Lower lobe of right lung (tissue), 2 donors: Measurements from ENCODE around the gene PPP1R3C. TPM values are rescaled to one million over a fixed set of nuclear protein-coding genes. Genes with fewer than 3 reads are reported as not detected.

ENCODE experiments used
- ATAC-seq, 2 donors: fragments of 200-7000 bp; cut with Tn5 transposase; one replicate each; pipeline ENCODE4 v1.9.1; 2020 to 2022; ENCODE audit warnings: mild to moderate bottlenecking in 2 of 2, moderate library complexity in 2 of 2
- DNase-seq: peaks from one replicate; pipeline ENCODE4 v3.0.0-alpha.2; 2020
- H3K27ac ChIP-seq: fragments of 200-600 bp; one replicate; pipeline ENCODE4 v1.8.0; 2022
- H3K27me3 ChIP-seq: fragments of 200-600 bp; one replicate; pipeline ENCODE4 v1.8.0; 2022; ENCODE audit warnings: low read depth
- H3K36me3 ChIP-seq: fragments of 200-600 bp; one replicate; pipeline ENCODE4 v1.8.0; 2022; ENCODE audit warnings: mild to moderate bottlenecking
- H3K4me1 ChIP-seq: fragments of 200-600 bp; one replicate; pipeline ENCODE4 v1.8.0; 2022
- H3K4me3 ChIP-seq: fragments of 200-600 bp; one replicate; pipeline ENCODE4 v1.8.0; 2022; ENCODE audit warnings: mild to moderate bottlenecking
- H3K9me3 ChIP-seq: fragments of 200-600 bp; one replicate; pipeline ENCODE4 v1.8.0; 2022
- intact Hi-C: fragments of 100-400 bp; cut with DNase I; formaldehyde crosslinking; loops from one replicate; pipeline ENCODE4 v1.11.0; 2022
- long read RNA-seq: library from polyadenylated mRNA; unstranded; transcript quantifications from one replicate; pipeline ENCODE4 v2.0.0, GENCODE V29; 2021
- total RNA-seq: library from RNA; stranded (reverse); fragmentation: NEBNext Ultra II Directional; extraction: Animal tissue kit (Norgen Biotek cat#: 25700); gene quantifications from one replicate; pipeline ENCODE4 v1.2.1, GENCODE V29; 2021
- TF ChIP-seq, protein P1 (sequence below): fragments of 200-600 bp; IDR thresholded peaks from one replicate; pipeline ENCODE4 v1.8.0; 2022; ENCODE audit warnings: antibody characterized with exemption, mild to moderate bottlenecking
- donor health status: DM: no; HTN: yes; CAD: no; lungs with severe emphysema.

The PPP1R3C gene
- total RNA-seq = 10.8 TPM
- long read RNA-seq, transcript PPP1R3C-201 (2 exons, 2,524 nt) = major isoform, 13 of 20 reads
- long read RNA-seq, partial matches to known transcripts = 7 of 20 reads
- long read RNA-seq, other reads (novel, unspliced or antisense) = 0 of 20 reads

DNA sequence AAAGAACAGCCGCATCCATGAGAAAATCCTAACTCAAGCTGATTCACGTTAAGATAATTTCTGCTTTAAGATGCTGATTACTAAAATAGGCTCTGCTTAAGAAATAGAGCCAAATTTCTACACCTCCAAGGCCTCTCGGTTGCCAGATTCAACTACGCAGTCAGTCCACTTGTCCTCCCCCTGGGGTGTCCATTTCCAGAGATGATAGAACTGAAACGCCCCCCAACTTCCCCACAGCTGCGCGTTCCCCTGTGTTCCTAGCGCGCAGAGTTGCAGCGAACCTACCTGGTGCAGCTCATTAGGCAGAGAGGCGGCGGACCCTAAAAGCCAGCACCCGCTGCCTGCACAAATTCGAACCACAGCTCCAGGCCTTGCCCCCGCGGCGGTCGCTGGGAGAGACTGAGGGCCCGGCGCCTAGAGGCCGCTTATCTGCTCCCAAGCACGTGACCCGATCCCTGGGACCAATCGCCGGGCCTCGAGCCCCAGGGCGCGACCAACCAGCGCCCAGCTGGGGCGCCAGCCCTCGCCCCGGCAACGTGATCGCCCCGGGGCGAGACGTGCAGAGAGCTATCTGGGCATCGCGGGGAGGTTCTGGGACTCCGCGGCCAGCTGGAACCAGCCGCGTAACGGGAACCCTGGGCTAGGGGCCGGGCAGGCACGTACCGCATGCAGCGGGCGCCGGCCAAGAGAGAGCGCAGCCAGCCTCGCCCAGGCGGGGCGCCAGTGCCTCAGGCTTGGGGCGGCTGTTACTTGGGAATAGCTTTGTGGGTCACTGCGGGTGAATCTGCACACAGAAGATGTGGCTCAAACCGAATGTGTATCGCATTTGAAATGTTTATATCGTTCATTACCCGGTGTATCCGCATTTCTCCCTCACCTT lies at the start of gene PPP1R3C:
Gene PPP1R3C, minus strand, starts transcription at position 401 of the 880 bp plus-strand sequence. Its CDS starts 102 bp downstream, at position 299.
- H3K27ac ChIP-seq = peak within 1 kb of the TSS; percentile 58
- no peaks in the 10 kb centered on the region for H3K9me3 ChIP-seq
- H3K27me3 ChIP-seq = peaks cover 9% of the 10 kb centered on the region
- ATAC-seq (peak; percentile 97), DNase-seq (peak; percentile 84)
- TF ChIP-seq, protein P1, sequence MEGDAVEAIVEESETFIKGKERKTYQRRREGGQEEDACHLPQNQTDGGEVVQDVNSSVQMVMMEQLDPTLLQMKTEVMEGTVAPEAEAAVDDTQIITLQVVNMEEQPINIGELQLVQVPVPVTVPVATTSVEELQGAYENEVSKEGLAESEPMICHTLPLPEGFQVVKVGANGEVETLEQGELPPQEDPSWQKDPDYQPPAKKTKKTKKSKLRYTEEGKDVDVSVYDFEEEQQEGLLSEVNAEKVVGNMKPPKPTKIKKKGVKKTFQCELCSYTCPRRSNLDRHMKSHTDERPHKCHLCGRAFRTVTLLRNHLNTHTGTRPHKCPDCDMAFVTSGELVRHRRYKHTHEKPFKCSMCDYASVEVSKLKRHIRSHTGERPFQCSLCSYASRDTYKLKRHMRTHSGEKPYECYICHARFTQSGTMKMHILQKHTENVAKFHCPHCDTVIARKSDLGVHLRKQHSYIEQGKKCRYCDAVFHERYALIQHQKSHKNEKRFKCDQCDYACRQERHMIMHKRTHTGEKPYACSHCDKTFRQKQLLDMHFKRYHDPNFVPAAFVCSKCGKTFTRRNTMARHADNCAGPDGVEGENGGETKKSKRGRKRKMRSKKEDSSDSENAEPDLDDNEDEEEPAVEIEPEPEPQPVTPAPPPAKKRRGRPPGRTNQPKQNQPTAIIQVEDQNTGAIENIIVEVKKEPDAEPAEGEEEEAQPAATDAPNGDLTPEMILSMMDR = peak; percentile 38
- H3K36me3 ChIP-seq = peaks cover 9% of the 10 kb centered on the region
- peaks cover 18% of the 10 kb centered on the region for H3K4me1 ChIP-seq
- H3K4me3 ChIP-seq = peak within 1 kb of the TSS; percentile 62
- intact Hi-C loops = loop anchor here (10.0 kb wide), 1 partner anchor 118 kb away; no protein-coding TSS in a partner anchor

DNA sequence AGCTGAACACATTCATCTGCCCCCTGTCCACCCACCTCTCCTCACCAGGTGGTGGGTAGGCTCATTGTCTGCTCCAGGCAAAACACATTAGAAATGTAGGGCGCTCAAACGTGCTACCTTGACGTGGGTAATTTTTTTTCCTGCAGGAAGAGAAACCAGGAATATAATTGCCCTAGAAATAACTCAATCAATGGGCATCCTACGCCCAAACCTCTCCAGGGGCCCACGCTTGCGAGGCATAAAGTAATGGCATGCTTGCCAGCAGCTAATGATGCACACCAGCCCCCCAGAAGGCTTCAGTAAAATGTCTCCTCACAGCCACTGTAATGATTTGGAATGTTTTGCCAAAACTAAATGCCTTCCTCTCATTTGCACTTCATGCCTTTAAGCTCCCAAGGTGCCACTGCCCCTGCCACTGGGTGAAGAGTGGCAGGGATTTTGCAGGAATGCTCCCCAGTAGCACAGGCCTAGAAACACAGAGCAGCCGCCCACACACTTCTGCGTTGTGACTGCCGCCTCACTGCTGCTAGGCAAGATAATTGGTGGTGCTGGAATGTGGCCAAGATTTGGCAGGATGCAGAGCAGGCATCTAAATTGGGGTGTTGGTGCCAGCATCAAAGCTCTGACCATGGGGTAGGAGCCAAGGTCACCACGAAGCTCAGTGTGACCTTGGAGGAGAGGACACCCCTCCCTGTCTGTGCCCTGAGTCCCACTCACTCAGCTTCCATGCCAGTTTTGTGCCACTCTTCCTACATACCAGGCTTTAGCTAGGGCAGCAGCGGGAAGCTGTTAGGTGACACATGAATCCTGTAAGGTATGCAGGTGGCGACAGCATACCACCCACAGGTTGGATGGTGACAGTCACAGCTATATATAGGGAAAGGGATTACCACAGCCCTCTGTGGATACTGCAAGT lies 48.7 kb upstream of the PPP1R3C start:
- DNase-seq (no peak), ATAC-seq (no peak)
- Histone ChIP-seq H3K36me3 (no peaks in the 10 kb centered on the region), H3K4me1 (no peaks in the 10 kb centered on the region), H3K27ac (no peak overlapping the region), H3K27me3 (no peaks in the 10 kb centered on the region), H3K9me3 (no peaks in the 10 kb centered on the region), H3K4me3 (no peak overlapping the region)
- intact Hi-C loops = no loop called here
- TF ChIP-seq, protein P1 = no peak

DNA sequence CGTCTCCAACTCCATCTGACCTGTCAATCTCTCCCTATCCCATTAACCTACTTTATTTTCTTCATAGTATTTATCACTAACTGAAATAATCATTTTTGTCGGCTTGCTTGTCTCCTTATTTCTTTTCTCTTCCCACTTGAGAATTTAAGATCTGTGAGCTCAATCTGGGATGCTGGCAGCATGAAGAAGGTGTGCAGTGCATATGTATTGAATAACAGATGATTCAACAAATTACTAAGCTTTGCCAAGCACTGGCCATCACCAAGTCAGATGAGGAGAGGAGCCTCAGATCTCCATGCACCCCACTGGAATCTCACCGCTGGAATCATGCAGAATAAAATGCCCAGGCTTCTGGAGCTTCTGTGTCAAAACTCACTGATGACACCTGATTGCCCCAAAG lies 47.6 kb upstream of the PPP1R3C start:
- Histone ChIP-seq H3K4me1 (no peaks in the 10 kb centered on the region), H3K27me3 (no peaks in the 10 kb centered on the region), H3K27ac (no peak overlapping the region), H3K4me3 (no peak overlapping the region), H3K36me3 (no peaks in the 10 kb centered on the region), H3K9me3 (no peaks in the 10 kb centered on the region)
- TF ChIP-seq, protein P1 = no peak
- intact Hi-C loops = no loop called here
- no peak for ATAC-seq
- no peak for DNase-seq

DNA sequence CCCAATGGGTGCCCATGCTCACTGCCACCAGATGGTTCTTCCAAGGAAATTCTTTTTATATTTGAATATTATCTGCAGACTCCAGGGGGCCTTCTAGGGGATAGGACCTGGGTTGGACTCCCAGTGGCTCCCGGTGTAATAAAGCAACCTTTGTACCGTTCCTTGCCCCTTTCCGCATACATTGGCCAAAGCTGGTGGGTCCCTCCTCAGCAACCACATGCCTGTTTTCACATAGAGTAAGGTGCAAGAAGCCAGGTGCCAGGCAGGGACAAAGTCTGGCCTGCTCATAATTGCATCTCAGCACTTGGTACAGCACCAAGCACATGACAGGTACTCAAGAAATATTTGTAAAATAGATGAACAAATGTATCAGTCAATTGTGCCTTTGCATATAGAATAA lies 46.4 kb upstream of the PPP1R3C start:
- intact Hi-C loops = no loop called here
- TF ChIP-seq, protein P1 = no peak
- Histone ChIP-seq H3K36me3 (no peaks in the 10 kb centered on the region), H3K27me3 (no peaks in the 10 kb centered on the region), H3K9me3 (no peaks in the 10 kb centered on the region), H3K4me1 (no peaks in the 10 kb centered on the region), H3K4me3 (no peak overlapping the region), H3K27ac (no peak overlapping the region)
- DNase-seq (no peak), ATAC-seq (no peak)

DNA sequence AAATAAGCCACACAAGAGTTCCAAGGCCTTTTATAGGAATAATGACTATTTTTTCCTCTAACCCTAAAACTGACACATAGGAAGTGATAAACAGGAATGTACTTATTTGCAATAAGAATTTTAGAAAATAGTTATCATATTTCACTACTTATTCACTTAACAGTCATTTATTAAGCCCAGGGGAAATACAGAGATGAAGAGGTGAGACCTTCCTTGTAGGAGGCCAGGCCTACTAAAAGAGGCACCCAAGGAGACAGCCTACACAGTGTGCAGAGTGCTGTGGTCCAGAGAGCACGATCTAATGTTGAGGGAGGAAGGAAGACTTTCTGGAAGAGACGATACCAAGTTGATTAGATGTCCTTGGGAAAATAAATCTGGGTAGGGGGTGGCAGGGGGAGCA lies 45.0 kb upstream of the PPP1R3C start:
- Histone ChIP-seq H3K27me3 (no peaks in the 10 kb centered on the region), H3K36me3 (no peaks in the 10 kb centered on the region), H3K4me1 (no peaks in the 10 kb centered on the region), H3K9me3 (no peaks in the 10 kb centered on the region), H3K27ac (no peak overlapping the region), H3K4me3 (no peak overlapping the region)
- TF ChIP-seq, protein P1 = no peak
- intact Hi-C loops = no loop called here
- ATAC-seq = no peak
- DNase-seq = no peak
